CD14-positive monocyte (primary cell): ENCODE results near the gene PYGL. TPM values are rescaled to one million over a fixed set of nuclear protein-coding genes. Genes with fewer than 3 reads are reported as not detected.
A peak's percentile ranks its signal among the peaks of the same experiment; 100 is the strongest.

ENCODE experiments used
- DNase-seq, 3 donors: peaks; one replicate each; pipeline ENCODE4 v3.0.0-alpha.2; 2011 to 2022
- H2AFZ ChIP-seq: 2 replicates; pipeline ENCODE4 v1.6.0; 2012; ENCODE audit warnings: mild to moderate bottlenecking, low read depth, low read length, inconsistent platforms; ENCODE audit not compliant: insufficient read depth, poor library complexity, severe bottlenecking
- H3K27ac ChIP-seq, 2 donors: 1 replicate in 1 of 2; 2 replicates in 1 of 2; pipeline ENCODE4 v1.5.1; 2012 to 2013; ENCODE audit warnings: low read length in 2 of 2, control low read depth in 1 of 2, inconsistent platforms in 1 of 2, low read depth in 1 of 2, mild to moderate bottlenecking in 1 of 2
- H3K27me3 ChIP-seq, 2 donors: one replicate each; pipeline versions ENCODE4 v1.6.0 to v1.6.1; 2011 to 2013; ENCODE audit warnings: low read length in 2 of 2; ENCODE audit not compliant: control insufficient read depth in 2 of 2, insufficient read depth in 2 of 2
- H3K36me3 ChIP-seq, 2 donors: replicated peaks in 1 of 2; 1 replicate in 1 of 2; 2 replicates in 1 of 2; pipeline versions ENCODE4 v1.5.1 to v1.6.1; 2012 to 2013; ENCODE audit warnings: low read length in 2 of 2, control low read depth in 1 of 2, inconsistent platforms in 1 of 2, mild to moderate bottlenecking in 1 of 2; ENCODE audit not compliant: insufficient read depth in 2 of 2, control insufficient read depth in 1 of 2
- H3K4me1 ChIP-seq, 2 donors: 1 replicate in 1 of 2; 2 replicates in 1 of 2; pipeline versions ENCODE4 v1.5.1 to v1.6.1; 2012 to 2013; ENCODE audit warnings: low read length in 2 of 2, control low read depth in 1 of 2, inconsistent platforms in 1 of 2, mild to moderate bottlenecking in 1 of 2, moderate library complexity in 1 of 2; ENCODE audit not compliant: insufficient read depth in 2 of 2, control insufficient read depth in 1 of 2
- H3K4me2 ChIP-seq: replicated peaks from 2 replicates; pipeline ENCODE3; 2012; ENCODE audit warnings: low read length, moderate library complexity, mild to moderate bottlenecking; ENCODE audit not compliant: poor library complexity, severe bottlenecking; ENCODE audit errors: extremely low read depth
- H3K4me3 ChIP-seq, 3 experiments: fragments of 200-600 bp in 1 of 3; sonication (generic) in 1 of 3; replicated peaks in 1 of 3; 1 replicate in 2 of 3; 2 replicates in 1 of 3; pipeline ENCODE4 v1.5.1; 2011 to 2013; ENCODE audit warnings: low read length in 3 of 3, mild to moderate bottlenecking in 3 of 3, control low read depth in 2 of 3, low read depth in 2 of 3, inconsistent platforms in 1 of 3, moderate library complexity in 1 of 3
- H3K79me2 ChIP-seq: 2 replicates; pipeline ENCODE4 v1.6.0; 2012; ENCODE audit warnings: mild to moderate bottlenecking, control low read depth, inconsistent platforms, low read length, moderate library complexity; ENCODE audit not compliant: insufficient read depth
- H3K9ac ChIP-seq: 2 replicates; pipeline ENCODE4 v1.6.0; 2017; ENCODE audit warnings: low read length, mild to moderate bottlenecking; ENCODE audit not compliant: insufficient read depth, poor library complexity, severe bottlenecking
- H3K9me3 ChIP-seq, 2 donors: replicated peaks in 1 of 2; 1 replicate in 1 of 2; 2 replicates in 1 of 2; pipeline versions ENCODE4 v1.5.1 to v1.6.1; 2012 to 2013; ENCODE audit warnings: low read length in 2 of 2, control low read depth in 1 of 2; ENCODE audit not compliant: control insufficient read depth in 1 of 2, insufficient read depth in 1 of 2
- H4K20me1 ChIP-seq: 2 replicates; pipeline ENCODE4 v1.6.0; 2012; ENCODE audit warnings: mild to moderate bottlenecking, low read length, control low read depth, moderate library complexity; ENCODE audit not compliant: insufficient read depth
- H3K27ac Mint-ChIP-seq, 7 donors: one replicate each; pipeline ENCODE4 v1.8.0; 2020; ENCODE audit warnings: mild to moderate bottlenecking in 7 of 7, mixed read lengths in 7 of 7, moderate library complexity in 6 of 7, inconsistent platforms in 2 of 7
- H3K27me3 Mint-ChIP-seq, 3 donors: one replicate each; pipeline ENCODE4 v1.8.0; 2021 to 2022; ENCODE audit warnings: low read depth in 3 of 3, mild to moderate bottlenecking in 3 of 3, mixed read lengths in 3 of 3, moderate library complexity in 3 of 3, inconsistent platforms in 1 of 3
- H3K36me3 Mint-ChIP-seq, 2 donors: one replicate each; pipeline ENCODE4 v1.8.0; 2020; ENCODE audit warnings: mixed read lengths in 2 of 2, inconsistent platforms in 1 of 2, mild to moderate bottlenecking in 1 of 2
- H3K4me1 Mint-ChIP-seq: one replicate; pipeline ENCODE4 v1.8.0; 2020; ENCODE audit warnings: mild to moderate bottlenecking, mixed read lengths
- H3K4me3 Mint-ChIP-seq, 2 donors: one replicate each; pipeline ENCODE4 v1.8.0; 2020; ENCODE audit warnings: mild to moderate bottlenecking in 2 of 2, mixed read lengths in 2 of 2, moderate library complexity in 1 of 2
- H3K9me3 Mint-ChIP-seq, 7 donors: one replicate each; pipeline ENCODE4 v1.8.0; 2020 to 2022; ENCODE audit warnings: mixed read lengths in 7 of 7, mild to moderate bottlenecking in 6 of 7, moderate library complexity in 6 of 7, inconsistent platforms in 2 of 7
- CTCF ChIP-seq: fragments of 200-600 bp; IDR thresholded peaks from one replicate; pipeline ENCODE4 v1.8.0; 2022; ENCODE audit warnings: antibody characterized with exemption, mild to moderate bottlenecking
- WGBS: methylation state at CpG from one replicate; pipeline ENCODE4 v1.1.5; 2013; ENCODE audit warnings: missing lambda C conversion rate; ENCODE audit not compliant: insufficient coverage; 5-methylcytosine and 5-hydroxymethylcytosine counted together
- intact Hi-C, 2 donors: fragments of 100-400 bp; cut with micrococcal nuclease; formaldehyde crosslinking; loops; one replicate each; pipeline versions ENCODE4 v1.15.0 to v1.15.1; 2023
- polyA plus RNA-seq, 3 donors: library from polyadenylated mRNA; depleted of rRNA in 1 of 3; unstranded in 2 of 3; stranded (reverse) in 1 of 3; fragments of 300-500 nt in 2 of 3; fragments of >200 nt in 1 of 3; fragmentation: Illumina TruSeq in 2 of 3; gene quantifications; 1 replicate in 2 of 3; 2 replicates in 1 of 3; pipeline ENCODE4 v1.2.3, GENCODE V29; 2012 to 2021

PYGL gene
- polyA plus RNA-seq, 3 donors = 125 to 184 (median 166) TPM

GRCh38 chr14:50862036-50862570 lies 82.2 kb downstream of the PYGL start:
- Histone ChIP-seq H3K9me3 (no peaks in the 10 kb centered on the region), H3K4me1 (peaks cover 18 to 21% of the 10 kb centered on the region in 2 donors), H3K36me3 (no peaks in the 10 kb centered on the region), H4K20me1 (no peaks in the 10 kb centered on the region), H3K4me3 (no peak overlapping the region), H3K79me2 (no peaks in the 10 kb centered on the region), H3K27ac (no peak overlapping the region), H2AFZ (no peak overlapping the region), H3K9ac (no peak overlapping the region), H3K27me3 (no peaks in the 10 kb centered on the region), H3K4me2 (no peak overlapping the region)
- no peaks in the 10 kb centered on the region for H3K9me3 Mint-ChIP-seq
- no peak for TF ChIP-seq CTCF
- no peak overlapping the region for H3K27ac Mint-ChIP-seq
- DNase-seq = no peak
- intact Hi-C loops = no loop called here
- H3K36me3 Mint-ChIP-seq = no peaks in the 10 kb centered on the region
- WGBS = 0% methylated on average over 1 of the region's 4 CpGs
- H3K4me1 Mint-ChIP-seq = peaks cover 26% of the 10 kb centered on the region
- peaks cover 0 to 3% (median 3%) of the 10 kb centered on the region in 3 donors for H3K27me3 Mint-ChIP-seq
- H3K4me3 Mint-ChIP-seq = no peak overlapping the region

GRCh38 chr14:50860478-50861086 lies 83.7 kb downstream of the PYGL start:
- Histone ChIP-seq H3K4me2 (peak overlapping the region; percentile 93), H3K27me3 (no peaks in the 10 kb centered on the region), H3K4me3 (peak overlapping the region; percentile 70 to 93 (median 77)), H3K79me2 (no peaks in the 10 kb centered on the region), H3K27ac (peak overlapping the region in 1 of 2 donors; percentile 71), H2AFZ (peak overlapping the region; percentile 86), H3K9me3 (no peaks in the 10 kb centered on the region), H3K4me1 (peaks cover 10 to 12% of the 10 kb centered on the region in 2 donors), H3K9ac (peak overlapping the region; percentile 22), H3K36me3 (no peaks in the 10 kb centered on the region), H4K20me1 (no peaks in the 10 kb centered on the region)
- peak overlapping the region; percentile 77 to 91 (median 85) for H3K27ac Mint-ChIP-seq
- peaks cover 16% of the 10 kb centered on the region for H3K4me1 Mint-ChIP-seq
- H3K36me3 Mint-ChIP-seq = no peaks in the 10 kb centered on the region
- intact Hi-C loops = no loop called here
- H3K9me3 Mint-ChIP-seq = no peaks in the 10 kb centered on the region
- peak; percentile 85 for TF ChIP-seq CTCF
- peak overlapping the region; percentile 91 to 95 for H3K4me3 Mint-ChIP-seq
- WGBS = no CpG with 5 or more reads among the region's 6 CpGs
- peaks cover 0 to 3% (median 1%) of the 10 kb centered on the region in 3 donors for H3K27me3 Mint-ChIP-seq
- peak; percentile 62 to 77 (median 72) for DNase-seq
